GM12865 (cell line): Measurements from ENCODE around the gene TMCC1.
A peak's percentile ranks its signal among the peaks of the same experiment; 100 is the strongest.

Source experiments
- DNase-seq: peaks from one replicate; pipeline ENCODE4 v3.0.0; 2010; ENCODE audit warnings: low read depth
- H3K4me3 ChIP-seq: 2 replicates; pipeline ENCODE4 v1.5.1; 2011; ENCODE audit warnings: mild to moderate bottlenecking, low read depth, low read length, control low read depth
- TF ChIP-seq, protein P1 (sequence below): IDR thresholded peaks from 2 replicates; pipeline ENCODE4 v1.5.1; 2011; ENCODE audit warnings: low read length, control low read depth, low read depth, inconsistent platforms; ENCODE audit not compliant: insufficient read depth; ENCODE audit errors: missing control alignments

The TMCC1 gene

DNA sequence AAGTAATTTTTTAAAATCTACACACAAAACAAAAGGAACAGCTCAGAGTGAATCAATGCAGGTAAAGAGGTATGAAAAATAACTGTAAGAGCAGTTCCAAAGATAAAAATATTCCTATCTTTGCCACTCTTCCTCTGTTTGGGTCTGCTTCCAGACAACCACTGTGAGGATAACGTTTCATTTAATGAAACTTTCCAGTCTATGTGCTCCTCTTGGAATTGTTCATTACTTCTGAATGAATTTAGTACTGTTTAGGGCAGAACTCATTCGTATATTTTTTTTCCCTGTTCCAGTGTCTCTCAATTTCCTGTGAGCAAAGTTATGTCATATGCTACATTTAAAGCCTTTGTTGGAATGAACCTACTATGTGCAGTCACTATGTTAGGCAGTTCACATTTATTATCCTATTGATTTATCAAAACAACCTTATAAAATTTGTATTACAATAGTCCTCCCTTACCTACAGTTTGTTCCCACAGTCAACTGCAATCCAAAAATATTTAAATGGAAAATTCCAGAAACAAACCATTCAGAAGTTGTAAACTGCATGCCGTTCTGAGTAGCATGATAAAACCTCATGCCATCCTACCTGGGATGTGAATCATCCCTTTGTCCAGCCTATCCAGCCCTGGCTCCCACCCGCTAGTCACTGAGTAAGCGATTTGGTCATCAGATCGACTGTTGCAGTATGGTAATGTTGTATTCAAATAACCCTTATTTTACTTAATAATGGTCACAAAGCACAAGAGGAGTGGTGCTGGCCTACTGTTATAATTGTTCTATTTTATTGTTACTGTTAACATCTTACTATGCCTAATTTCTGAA, 98.1 kb downstream of the TMCC1 start:
- H3K4me3 ChIP-seq: no peak overlapping the region
- TF ChIP-seq, protein P1, sequence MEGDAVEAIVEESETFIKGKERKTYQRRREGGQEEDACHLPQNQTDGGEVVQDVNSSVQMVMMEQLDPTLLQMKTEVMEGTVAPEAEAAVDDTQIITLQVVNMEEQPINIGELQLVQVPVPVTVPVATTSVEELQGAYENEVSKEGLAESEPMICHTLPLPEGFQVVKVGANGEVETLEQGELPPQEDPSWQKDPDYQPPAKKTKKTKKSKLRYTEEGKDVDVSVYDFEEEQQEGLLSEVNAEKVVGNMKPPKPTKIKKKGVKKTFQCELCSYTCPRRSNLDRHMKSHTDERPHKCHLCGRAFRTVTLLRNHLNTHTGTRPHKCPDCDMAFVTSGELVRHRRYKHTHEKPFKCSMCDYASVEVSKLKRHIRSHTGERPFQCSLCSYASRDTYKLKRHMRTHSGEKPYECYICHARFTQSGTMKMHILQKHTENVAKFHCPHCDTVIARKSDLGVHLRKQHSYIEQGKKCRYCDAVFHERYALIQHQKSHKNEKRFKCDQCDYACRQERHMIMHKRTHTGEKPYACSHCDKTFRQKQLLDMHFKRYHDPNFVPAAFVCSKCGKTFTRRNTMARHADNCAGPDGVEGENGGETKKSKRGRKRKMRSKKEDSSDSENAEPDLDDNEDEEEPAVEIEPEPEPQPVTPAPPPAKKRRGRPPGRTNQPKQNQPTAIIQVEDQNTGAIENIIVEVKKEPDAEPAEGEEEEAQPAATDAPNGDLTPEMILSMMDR: no peak
- DNase-seq: no peak

DNA sequence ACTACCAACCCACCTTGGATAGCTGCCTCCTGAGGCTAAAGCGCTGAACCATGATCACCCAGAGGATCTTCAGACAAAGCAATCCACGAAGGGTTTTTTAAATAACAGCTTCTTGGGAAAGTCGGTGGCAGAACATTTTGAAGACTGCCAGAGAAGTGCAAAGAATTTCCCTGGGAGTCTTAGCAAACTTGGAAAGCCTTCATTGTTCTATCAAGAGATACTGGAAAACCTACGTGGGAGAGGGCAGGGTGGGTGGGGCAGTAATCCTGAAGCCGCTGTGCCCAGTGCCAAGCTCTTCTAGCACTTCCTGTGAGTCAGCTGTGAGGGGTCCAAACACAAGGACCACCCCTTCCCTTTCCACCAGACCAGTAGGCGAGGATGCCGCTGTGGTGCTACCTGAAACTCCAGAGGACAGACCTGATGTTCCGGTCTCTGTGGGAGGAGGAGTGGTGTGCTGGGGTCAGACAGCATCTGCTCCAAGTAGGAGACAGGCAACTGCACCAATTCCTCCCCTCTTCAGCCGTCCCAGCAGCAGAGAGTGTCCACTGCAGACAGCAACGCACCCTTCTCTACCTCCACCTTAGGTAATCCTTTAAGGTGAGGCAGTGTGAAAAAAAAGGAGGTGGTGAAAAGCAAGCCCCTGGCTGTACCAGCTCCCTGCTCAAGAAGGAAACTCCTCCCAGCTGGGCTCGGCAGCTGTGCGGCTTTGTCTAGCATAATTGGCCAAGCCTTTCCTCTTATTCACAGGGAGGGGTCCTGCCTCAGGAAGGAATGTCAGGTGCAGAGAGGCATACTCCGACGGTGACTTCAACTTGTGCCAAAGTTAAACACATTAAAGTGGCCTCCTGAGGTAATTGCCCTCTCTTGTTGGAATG, 99.0 kb downstream of the TMCC1 start:
- H3K4me3 ChIP-seq: no peak overlapping the region
- peak; percentile 21 for DNase-seq
- TF ChIP-seq, protein P1: no peak

DNA sequence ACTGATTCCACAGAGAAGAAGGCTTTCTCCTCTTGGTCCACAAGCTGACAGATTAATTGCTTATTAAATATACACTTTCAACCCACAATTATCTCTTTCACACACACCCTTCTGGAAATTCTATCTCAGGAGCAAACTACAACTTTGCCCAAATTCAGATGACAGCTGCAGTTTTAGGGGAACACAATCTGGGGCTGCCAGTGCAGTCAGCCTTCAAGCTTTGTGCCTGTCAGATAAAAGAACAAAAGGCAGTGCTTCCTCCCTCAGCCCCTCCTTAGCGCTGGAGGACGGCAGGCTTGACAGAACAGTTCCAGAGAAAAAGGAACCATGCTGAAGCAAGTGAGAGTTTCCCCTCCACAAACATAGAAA, 99.6 kb downstream of the TMCC1 start:
- no peak for DNase-seq
- H3K4me3 ChIP-seq: no peak overlapping the region
- TF ChIP-seq, protein P1: no peak

DNA sequence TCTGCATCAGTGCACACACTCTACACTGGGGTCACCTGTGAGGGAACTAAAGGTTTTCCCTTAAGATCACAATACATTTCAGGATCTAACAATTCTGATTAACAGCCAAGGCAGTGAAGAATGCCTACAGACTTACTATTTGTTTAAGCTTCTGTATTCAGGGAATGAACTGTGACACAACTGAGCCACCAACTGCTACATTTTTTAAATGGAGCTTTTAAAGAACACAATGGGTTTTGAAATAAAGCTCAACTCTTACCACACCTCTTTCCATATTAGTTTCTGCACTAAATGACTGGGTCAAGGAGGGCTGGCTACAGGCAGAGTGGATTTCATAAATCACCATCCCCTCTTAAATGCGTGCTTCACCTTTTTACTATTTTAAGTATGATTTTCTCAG, 100.2 kb downstream of the TMCC1 start:
- TF ChIP-seq, protein P1: no peak
- DNase-seq: peak; percentile 16
- no peak overlapping the region for H3K4me3 ChIP-seq

DNA sequence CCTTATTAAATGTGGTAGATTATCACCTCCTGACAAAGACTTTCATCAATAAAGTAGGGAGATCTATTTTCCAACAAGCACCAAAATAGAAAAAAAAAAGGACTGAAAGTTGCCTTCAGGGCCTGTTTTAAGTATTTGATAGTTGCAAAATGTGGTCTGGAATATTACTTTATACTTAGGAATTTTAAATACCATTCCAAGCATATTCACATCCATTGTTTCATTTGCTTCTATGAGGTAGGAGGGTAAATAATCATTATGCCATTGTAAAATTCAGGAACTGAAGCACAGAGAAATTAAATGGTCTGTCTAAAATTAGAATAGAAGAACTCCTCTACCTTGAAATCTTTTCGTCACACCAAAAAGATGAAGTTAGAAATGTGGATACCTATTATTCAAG, 110.0 kb downstream of the TMCC1 start:
- H3K4me3 ChIP-seq: no peak overlapping the region
- TF ChIP-seq, protein P1: no peak
- DNase-seq: no peak

DNA sequence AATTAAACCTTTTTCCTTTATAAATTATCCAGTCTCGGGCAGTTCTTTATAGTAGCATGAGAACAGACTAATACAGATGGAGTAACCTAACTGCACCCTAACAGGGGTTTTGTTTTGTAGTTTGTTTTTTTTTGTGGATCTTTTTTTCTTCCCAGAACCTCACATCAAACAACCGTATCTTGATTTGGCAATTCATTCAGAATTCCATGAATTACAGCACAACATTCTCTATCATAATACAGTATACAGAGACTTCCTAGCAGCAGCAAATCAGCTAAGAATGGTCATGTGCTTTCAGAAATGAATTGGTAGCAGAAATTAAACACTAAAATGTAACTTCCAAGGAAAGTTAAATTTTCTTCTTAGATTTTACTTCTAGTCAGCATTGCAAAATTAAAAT, 114.6 kb downstream of the TMCC1 start:
- no peak overlapping the region for H3K4me3 ChIP-seq
- TF ChIP-seq, protein P1: no peak
- DNase-seq: no peak
